Measurements from ENCODE around the gene TCF4.

TCF4 gene

DNA sequence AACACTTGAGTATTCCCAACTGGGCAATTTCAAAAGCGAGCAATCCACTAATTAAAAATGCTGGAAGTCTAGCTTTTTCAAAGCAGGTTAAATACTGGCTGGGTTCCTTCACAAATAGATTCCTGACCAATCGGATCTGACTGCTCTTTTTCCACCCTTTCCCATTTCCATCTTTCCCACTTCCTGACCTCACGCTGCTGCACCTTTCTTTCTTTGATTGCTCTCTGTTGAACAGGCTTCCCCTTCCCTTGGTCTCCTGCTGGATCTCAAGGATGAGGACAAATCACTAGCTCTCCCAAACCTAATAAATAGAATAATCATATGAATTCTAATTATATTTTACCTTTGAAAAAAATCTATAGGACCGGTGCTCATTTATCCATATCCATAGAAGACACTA lies 121.2 kb downstream of the TCF4 start:
- DNase-seq, result no peak

DNA sequence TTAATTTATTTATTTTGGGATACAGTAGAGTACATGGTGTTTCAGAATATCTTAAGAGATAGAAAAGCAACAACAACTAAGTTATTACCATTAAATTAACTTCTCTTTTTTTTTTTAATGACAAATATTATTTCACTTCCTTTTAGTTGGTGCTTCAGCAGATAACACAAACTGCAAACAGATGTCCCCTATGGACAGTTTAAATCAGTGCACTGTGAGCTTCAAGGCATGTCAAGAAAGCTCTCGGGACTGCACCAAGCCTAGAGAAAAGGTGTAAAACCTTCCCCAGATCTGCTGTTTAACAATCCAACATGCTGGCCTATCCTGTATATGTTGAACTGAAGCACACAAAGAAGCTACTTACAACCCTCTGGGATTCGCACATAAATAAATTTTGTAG lies 122.7 kb downstream of the TCF4 start:
- no peak for DNase-seq

DNA sequence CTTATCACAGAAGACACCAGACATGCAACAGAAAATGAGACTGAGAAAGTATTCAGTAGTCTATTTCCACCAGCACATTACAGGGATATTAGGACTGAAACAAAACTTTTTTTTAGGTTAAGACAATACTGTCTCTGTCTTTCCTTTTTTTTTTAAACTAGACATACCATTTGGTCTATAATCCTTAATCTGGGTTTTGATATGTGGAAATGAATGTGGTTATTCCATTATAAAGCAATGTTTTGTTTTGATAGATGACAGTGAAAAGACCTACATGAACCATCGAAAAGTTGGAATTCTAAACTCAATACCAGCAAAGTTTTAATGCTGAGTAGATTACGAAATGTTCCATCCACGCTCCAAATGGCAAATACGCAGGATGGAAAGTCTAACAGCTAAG lies 123.4 kb downstream of the TCF4 start:
- DNase-seq, result no peak

DNA sequence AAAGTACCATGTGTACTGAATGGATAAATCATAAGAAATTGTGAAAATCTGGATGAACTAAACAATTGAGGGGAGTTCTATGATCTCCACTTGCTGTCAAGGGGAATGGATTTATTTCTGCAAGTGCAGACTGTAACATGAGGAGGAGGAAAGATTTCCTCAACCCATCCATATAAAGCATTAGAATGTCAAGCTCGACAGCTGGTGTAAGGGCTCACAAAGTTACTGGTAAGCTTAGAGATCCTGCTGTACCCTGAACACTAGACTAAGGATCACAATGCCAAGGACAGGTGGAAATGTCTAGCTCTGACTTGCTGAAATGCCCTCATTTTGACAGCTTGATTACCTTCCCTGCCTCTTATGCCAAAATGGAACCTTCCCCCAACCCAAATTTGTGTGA lies 125.3 kb downstream of the TCF4 start:
- DNase-seq, result no peak

DNA sequence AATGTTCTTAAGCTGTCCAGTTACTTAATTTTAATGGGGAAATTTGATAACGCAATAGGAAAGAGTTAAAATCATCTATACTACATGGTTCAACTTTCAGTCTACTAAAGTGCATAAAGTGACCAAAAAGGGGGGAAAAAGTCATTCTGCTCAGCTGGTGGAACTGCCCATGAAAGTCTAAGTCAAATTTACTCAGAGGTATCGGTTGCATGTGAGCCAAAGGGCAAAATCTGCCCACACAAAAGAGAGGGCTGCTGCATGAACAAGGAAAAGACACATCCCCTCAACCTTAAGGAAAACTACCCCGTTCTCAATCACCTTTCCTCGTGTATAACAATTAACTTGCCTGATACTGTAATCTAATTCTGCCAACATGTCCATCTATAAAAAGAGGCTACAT lies 126.1 kb downstream of the TCF4 start:
- no peak for DNase-seq

DNA sequence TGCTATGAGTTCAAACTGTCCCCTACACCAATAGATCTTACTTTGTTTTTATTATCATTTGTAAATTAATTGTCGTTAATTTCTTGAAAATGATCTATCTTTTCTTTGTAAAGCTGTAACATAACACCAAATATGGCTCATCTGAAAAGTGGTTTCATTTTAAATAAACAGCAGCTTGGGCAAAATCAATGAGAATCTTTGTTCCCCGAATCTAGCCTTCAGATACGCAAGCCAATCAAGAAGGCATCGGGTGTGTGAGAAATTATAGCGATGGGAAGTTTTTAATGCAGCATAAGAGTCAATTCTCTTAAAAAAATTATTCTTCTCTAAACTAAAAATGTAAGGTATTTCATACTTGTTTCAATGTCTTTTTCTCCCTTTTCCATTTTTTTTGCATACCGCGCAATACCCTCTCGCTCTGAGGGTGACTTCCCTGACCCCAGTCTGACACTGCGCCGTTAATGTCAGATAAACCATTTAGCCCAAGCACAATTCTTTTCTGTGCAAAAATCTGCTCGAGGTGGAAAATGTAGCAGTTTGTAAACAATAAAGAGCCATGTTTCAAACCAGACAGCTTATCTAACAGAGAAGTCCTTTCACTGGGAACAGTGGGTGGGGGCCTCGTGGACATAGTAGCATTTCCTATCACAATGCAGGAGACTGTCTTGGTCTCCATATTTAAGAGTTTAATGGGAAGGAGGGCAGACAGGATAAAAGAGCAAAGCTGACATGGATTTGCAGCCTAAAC lies 129.4 kb downstream of the TCF4 start:
- DNase-seq, result no peak

DNA sequence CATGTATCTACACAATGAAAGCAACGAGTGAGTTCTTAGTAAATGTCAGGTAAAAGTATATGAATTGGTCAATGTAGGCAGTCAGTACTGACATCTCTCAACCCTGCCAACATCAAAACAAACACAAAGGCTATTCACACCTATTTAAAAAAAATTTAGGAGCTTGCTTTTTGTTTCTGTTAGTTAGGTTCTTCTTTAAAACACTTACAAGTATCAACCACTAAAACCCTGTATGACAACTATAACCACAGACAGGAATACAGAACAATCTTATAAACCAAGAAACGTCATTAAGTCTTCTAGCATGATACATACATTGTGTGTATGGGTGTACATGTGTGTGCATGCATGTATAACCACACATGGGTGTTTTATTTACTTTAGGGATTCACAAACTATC lies 131.0 kb downstream of the TCF4 start:
- no peak for DNase-seq

DNA sequence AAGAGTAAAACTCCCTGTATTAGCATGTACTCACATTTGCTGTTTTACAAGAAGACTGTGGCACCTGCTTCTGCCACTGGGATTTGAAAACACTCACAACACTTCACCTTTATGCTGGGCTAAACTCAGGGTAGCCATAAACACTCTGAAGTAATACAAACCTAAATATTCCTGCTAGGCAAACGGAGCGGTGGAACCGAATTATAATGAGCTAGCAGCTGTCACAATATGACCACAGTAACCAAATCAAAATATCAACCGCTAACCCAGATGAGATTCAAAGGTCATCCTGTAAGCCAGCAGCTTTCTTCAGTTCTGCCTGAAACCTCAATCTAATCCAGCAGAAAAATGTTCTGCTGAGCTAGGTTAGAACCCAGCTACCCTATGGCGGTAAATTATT lies 132.1 kb downstream of the TCF4 start:
- DNase-seq, result no peak

DNA sequence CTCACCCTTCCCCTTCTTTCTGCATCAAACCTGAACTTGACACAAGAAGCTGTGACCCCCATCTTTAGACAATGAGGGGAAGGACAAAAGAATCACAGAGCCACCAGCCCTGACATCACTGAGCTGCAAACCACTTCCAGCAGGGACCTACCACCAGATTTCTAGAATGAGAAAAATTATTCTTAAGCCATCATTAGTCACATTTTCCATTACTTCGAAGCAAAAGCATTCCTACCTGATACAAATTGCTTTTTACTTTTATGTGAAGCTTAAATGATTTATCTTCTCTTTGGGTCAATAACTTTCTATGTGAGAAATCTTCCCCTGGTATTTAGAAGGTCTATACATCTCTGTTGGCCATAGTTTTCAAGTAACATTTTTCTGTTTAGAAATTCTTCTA lies 134.8 kb downstream of the TCF4 start:
- no peak for DNase-seq

DNA sequence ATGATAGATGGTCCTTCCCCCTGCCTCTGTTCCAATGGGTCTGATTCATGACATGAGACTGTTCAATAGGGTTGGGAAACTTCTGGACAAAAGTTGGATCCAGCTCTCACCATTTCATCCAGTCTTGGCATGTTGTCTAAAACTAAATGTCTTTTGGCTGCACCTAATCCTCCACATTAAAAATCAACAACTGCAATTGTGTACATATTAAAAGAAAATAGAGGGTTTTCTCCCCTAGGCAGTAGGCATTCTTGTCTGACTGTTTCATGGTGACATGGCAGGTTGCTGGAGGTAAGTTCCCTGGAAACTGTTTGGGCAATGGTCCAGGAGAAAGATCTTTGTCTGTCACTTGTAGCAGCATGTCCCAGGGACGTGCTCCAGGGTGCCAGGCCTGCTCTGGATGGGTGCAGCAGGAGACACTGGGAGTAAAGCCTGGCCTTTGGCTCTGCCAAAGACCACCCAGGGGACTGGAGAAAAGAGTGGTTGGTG lies 135.8 kb downstream of the TCF4 start:
- no peak for DNase-seq

DNA sequence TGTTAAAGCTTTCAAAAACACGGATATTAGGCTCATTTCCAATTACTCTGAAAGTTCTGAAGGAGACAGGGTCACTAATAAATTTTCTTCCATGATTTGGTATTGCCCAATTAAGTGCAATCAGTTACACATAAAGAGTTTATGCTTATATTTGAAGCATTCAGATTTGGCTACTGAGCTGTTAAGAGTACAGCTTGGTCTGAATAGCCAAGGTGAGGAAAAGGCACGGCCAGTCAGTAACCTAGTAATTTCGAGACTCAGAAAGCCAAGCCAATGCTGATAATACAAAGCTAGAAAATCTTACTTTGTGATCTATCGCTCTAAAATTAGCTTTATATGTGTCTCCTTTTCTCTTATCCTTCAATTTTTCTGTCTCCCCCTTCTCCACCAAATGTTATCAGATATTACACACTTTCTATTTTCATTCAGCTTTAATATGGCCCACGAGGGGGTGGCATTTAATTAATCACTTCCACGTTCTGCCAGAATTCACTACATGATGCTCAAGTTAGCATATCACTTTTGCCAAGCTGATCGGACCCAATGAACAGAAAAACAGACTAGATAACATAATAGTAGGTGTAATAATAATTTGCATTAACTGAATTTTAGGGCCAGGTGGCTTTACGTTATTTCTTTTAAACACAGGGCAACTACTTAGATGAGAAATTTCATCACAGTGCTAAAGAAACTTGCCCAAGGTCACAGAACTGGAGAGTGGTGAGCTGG lies 138.4 kb downstream of the TCF4 start:
- no peak for DNase-seq

DNA sequence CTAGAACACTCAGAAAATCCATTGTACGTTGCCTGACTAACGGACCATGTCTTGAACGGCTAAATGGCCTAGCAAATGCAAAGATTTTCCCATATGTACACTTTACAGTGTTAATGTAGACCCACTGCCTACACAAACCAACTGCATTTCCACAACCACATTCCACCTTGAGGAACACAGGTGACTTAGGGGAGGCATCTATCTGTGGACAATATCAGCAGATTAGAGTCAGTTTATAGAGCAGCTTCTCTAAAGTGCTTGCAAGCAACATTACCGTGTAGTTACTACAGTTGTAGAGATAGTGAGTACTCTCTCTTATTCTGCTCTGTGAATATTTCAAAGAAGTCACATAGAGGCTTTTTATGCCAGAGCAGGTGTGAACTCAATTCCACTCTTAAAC lies 139.6 kb downstream of the TCF4 start:
- DNase-seq, result no peak

DNA sequence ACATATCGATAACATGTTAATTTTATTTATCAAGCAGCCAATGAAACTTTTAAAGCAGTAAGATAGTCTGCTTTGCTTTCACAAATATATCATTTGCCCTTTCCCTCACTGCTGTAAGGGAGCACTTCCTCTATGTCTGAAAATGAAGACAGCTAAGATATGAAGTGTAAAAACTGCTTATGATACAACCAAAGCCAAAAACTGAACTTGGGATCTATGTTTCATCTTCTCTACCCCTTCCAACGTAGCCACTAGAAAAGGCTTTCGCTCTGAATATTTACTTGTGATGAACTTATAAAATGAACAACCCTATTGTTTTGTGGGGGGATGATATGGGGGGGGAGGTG lies 140.3 kb downstream of the TCF4 start:
- no peak for DNase-seq

DNA sequence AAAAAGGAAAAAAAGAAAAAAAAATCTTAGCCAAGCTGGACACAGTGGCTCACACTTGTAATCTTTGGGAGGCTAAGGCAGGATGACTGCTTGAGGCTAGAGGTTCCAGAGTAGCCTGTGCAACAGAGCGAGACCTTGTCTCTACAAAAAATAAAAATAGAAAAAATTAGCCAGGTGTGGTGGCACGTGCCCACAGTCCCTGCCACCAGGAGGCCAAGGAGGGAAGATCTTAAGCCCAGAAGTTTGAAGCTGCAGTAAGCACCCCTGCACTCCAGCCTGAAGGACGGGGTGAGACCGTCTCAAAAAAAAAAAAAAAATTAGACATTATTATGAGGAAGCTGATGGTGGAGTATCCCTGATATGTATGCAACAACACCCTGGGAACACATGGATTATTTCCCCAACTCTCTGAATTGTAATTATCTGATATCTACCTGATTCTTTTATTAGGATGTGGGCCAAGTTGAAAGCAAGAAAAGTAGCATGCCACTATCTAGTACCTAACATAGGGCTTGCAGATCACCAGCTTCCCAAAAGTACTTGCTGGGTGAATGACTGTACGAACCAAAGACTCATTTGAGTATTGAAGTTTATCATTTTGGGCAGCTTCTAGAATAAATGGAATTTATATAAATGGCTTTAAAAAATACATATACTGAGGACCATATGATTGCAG lies 140.9 kb downstream of the TCF4 start:
- DNase-seq, result no peak

DNA sequence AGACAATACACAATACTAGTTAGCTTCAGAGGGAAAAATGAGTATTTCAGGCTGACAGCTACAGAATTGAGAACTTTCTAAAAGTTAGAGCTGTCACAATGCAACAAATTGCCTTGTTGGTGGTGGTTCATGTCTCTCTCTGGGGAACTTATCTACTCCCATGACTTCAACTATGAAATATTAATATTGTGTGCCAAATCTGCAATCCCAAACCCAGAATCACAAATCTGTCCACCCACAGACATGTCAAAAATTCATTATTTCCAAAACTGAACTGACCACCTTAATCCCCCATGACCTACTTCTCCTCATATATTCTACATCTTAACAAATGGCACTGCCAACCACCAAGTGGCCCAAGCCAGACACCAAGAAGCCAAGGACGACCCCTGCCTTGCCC lies 143.5 kb downstream of the TCF4 start:
- no peak for DNase-seq

DNA sequence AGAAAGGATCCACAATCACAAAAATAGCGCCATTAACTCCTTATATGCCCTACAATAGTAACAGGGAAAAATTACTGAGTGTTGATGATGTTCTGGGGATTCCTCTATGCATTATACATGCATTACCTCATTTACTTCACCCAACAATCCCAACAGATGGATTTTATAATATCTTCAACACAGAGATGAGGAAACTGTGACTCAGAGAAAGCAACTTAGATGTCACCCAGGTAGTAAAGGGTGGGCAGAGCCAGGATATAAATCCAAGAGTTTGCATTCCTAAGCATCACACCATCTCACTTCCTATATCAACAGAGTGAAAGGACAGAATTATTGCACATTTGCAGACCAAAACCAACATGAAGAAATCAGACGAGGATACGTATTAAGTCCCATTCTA lies 144.2 kb downstream of the TCF4 start:
- DNase-seq, result no peak

DNA sequence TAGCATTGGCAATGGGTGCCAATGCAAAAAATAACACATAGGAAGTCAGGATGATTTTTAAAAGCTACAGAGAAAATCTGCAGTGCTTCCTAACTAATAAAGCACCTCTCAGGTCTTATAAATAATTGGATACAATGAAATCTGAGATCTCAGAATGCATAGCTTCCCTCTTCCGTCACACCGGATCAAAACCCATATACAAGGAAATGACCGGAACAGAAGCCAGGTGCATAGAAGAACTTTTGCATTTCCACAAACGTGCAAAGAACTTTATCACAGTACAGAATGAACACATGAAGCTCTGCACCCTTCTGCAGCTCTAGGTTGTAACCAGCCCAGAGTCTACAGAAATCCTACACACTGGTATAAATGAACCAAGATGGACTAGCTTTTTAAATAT lies 145.4 kb downstream of the TCF4 start:
- DNase-seq, result no peak

DNA sequence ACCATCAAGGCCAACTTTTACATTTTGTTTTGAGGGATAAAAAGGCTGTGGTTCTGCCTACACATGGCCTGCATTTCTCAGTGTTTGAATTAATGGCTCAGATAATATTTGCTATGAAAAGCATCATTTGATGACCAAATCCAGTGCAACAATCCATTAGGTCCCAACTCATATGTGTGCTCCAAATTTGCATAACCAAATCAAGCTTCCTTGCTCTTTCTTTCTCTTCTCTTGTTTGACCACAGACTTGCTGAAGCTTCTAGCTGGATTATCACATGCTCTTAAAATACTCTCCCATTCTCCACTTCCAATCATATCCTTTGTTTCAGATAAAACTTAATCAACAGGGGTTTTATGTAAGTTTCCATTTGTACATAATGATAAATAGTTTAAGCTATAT lies 147.0 kb downstream of the TCF4 start:
- no peak for DNase-seq

DNA sequence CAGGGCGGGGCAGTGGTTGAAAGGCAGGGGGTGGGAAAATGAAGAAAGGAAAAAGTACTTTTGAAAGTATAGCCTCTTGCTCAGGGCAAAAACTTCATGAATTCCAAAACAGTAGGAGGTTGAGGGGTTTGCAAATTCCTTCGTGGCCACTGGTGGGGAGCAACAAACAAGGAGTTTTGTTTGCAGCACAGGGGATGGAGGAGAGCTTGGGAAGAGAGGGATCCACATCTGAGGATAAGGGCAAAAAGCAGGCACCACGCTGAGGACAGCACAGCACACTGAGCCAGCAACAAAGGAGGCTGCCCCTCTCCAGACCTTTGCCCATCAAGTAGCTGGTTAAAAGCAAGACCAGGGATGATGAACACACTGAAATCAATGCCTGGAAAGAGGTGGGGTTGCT lies 148.9 kb downstream of the TCF4 start:
- DNase-seq, result no peak

DNA sequence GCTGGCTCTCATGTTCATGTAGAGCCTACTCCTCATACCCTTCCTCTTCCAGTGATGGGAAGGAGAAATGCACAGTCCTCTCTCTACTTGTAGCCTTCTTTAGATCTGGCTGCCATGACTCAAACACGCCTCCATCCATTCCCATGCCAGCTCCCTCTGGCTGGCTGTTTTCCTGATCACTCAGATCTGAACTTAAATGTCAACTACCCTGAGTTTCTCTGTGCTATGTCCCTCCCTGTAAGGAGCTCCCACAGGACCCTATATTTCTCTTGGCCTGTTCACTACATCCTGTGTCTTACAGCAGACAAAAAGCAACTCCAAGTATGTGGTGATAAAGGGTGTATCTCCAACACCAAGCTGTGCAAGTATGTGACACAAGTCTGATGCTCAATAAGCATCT lies 152.4 kb downstream of the TCF4 start:
- DNase-seq, result no peak

DNA sequence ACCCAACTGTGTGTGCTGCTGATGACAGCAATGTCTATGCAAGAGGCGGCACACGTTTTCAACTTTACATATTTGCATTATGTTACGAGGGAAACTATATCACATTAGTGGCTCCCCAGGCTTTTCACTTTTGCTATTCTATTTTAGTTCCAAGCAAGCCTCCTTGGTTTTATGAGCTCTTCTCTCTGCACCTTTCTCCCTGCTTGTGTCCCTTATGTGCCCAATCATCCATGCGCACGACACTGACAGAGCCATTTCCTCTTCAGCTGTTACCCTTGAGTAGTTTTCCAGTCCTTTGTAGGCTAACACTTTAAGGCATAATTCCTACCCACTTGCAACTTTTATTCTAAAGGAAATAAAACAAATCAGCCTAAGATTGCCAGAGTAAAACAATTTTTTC lies 154.3 kb downstream of the TCF4 start:
- no peak for DNase-seq

DNA sequence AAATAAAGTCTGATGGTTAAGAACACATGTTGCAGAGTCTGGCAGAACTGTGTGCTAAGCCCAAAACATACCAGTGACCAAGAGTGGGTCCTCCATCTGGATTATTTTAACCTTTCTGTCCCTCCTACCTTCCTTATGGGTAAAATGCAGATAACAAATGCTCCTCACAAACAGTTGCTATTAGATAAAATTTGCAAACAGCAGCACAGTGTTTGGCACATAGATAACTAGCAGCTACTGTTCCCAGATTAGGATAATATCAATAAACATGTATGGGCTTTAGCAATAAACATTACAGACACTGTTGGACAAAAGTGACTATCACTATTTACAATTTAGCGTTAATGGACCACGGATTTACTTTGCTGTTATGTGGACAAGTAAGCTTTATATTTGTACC lies 154.9 kb downstream of the TCF4 start:
- DNase-seq, result no peak

DNA sequence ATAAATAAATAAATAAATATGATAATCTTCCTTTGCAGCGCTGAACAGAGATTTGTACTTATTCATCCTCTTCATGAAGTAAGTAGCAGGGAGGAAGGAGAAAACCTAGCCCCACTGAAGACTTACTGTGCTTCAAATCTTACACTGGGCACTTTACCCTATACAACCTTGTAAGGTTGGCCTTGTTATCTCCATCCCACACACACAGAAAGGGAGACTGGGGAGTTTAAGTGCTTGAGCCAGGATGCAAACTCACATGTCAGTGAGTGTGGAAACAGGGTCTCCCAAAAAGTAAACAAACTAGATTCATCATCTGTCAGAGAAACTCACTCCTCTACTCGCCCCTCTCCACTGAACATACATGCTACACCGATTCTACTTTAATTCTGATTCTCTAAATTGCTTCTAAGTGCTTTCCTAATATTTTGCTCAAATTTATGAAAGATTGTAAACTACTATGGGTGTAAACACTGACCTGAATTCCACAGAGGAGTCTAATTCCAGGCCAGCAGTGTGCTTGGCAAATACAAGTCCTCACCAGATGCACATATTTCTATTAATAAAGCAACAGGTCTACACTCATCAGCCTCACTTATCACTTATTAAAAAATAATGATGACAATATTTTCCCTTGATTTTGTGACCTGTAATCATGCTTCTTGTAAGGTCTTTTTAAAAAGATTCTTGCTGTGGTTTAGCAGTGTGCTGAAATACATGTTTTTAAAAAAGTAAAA lies 155.5 kb downstream of the TCF4 start:
- no peak for DNase-seq

DNA sequence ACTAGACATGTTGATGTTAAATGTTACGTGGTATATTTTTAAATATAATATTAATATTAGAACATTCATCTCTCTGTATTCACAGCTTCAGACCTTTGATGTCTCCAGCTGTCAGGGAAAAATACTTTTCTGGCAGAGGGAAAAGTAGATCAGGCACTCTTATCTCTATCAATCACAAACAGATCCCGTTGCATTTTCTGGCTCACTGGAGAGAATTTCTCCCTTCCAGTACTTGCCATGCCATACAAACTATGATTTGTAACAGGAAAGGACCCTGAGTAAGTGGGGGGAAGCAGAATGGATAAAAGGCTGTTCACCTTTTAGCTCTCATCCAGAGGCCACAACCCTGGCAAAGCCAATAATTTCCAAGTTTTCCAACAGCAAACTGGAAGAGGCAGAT lies 158.0 kb downstream of the TCF4 start:
- DNase-seq, result no peak
